Ishikawa (cell line): ENCODE data around the gene TRAPPC3.

Experiments used
- CEBPB ChIP-seq: IDR thresholded peaks from 2 replicates; pipeline ENCODE4 v1.6.1; 2012
- EP300 ChIP-seq: IDR thresholded peaks from 2 replicates; pipeline ENCODE4 v1.6.1; 2012; ENCODE audit warnings: borderline replicate concordance
- TEAD4 ChIP-seq: IDR thresholded peaks from 2 replicates; pipeline ENCODE4 v1.6.1; 2012

GRCh38 chr1:36148821-36149236 is 457 bp downstream of the TRAPPC3 start:
- TF ChIP-seq EP300 = no peak
- TF ChIP-seq CEBPB = no peak
- no peak for TF ChIP-seq TEAD4
